Osteocyte (in vitro differentiated cells): ENCODE results near the gene PDE4DIP. TPM values are rescaled to one million over a fixed set of nuclear protein-coding genes. Genes with fewer than 3 reads are reported as not detected.
"Not testable (repeated sequence)": the region's sequence is repeated elsewhere in the genome, so short reads cannot be mapped to it uniquely, and the experiment has no call there.

Source experiments
- DNase-seq: peaks from one replicate; pipeline ENCODE4 v3.0.0; 2021; ENCODE audit warnings: mixed read lengths; ENCODE audit not compliant: unreplicated experiment; ENCODE audit errors: extremely low spot score
- H3K27ac Mint-ChIP-seq: one replicate; pipeline ENCODE4 v1.8.0; 2021; ENCODE audit warnings: mild to moderate bottlenecking, mixed read lengths; ENCODE audit not compliant: unreplicated experiment
- H3K27me3 Mint-ChIP-seq: one replicate; pipeline ENCODE4 v1.8.0; 2021; ENCODE audit warnings: mixed read lengths; ENCODE audit not compliant: unreplicated experiment
- H3K36me3 Mint-ChIP-seq: one replicate; pipeline ENCODE4 v1.8.0; 2021; ENCODE audit warnings: mixed read lengths; ENCODE audit not compliant: unreplicated experiment
- H3K4me1 Mint-ChIP-seq: one replicate; pipeline ENCODE4 v1.8.0; 2021; ENCODE audit warnings: mixed read lengths; ENCODE audit not compliant: unreplicated experiment
- H3K4me3 Mint-ChIP-seq: one replicate; pipeline ENCODE4 v1.8.0; 2021; ENCODE audit warnings: mild to moderate bottlenecking, moderate library complexity, mixed read lengths; ENCODE audit not compliant: unreplicated experiment
- H3K9me3 Mint-ChIP-seq: one replicate; pipeline ENCODE4 v1.8.0; 2021; ENCODE audit warnings: mixed read lengths; ENCODE audit not compliant: unreplicated experiment
- total RNA-seq: library from RNA; stranded (reverse); gene quantifications from 2 replicates; pipeline ENCODE4 v1.2.1, GENCODE V29; 2021

Gene PDE4DIP
- total RNA-seq, 1 donor from 2014 or later, result 79.9 TPM

DNA sequence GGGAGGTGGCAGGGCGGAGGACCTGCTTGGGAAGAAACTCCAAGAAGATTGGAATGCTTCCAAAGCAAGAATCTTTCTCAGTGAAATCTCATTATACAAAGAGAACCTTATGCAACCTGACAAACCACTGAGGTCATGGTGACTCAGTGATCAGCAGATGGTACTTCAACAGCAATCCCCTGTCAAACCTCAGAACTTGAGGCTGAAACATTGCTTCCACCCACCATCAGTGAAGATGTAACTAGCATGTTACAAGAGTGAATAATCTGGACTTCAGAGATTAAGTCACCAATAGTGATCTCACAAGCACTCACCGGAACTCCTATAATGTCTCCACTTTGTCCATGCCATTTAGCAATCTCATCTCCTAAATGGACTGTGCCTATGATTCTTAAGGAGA is 148.1 kb downstream of the PDE4DIP start:
- not testable (repeated sequence) for DNase-seq, H3K4me3 Mint-ChIP-seq, H3K36me3 Mint-ChIP-seq, H3K9me3 Mint-ChIP-seq, H3K27me3 Mint-ChIP-seq, H3K4me1 Mint-ChIP-seq, H3K27ac Mint-ChIP-seq

DNA sequence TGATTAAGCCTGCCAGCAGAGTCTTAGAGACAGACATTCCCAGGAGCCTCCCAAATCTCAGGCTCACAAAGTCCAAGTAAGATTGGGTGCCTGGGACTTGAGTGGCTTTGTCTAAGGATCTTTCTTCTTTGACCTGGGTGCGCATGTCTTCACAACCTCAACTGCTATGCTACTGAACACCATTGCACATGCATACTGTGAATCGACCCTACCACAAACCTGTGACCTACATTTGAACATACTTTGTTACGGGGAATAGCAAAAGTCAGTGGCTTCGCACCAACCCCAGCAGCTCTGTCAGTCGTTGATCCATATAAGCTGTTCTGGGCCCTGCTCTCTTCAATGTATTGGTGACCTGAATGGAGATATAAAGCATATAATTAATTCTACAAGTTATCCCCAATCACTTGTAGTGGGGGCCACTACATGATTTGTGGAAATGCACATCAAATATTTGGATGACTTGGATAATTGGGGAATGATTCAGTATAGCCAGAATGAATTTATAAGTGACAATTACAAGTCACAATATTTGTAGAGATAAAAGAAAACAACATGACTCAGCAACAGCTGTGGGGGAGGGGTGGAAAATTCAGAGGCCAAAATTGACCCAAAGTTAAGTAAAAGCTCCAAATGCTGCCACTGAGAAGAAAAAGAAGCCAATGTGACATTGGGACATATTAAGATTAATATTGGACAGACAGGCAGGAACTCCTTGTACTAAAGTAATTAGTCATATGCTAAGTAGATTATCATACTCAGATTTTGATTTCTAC is 152.4 kb downstream of the PDE4DIP start:
- not testable (repeated sequence) for H3K9me3 Mint-ChIP-seq, H3K27ac Mint-ChIP-seq, DNase-seq, H3K36me3 Mint-ChIP-seq, H3K4me1 Mint-ChIP-seq, H3K27me3 Mint-ChIP-seq, H3K4me3 Mint-ChIP-seq

- not testable (repeated sequence) for H3K4me3 Mint-ChIP-seq, H3K27me3 Mint-ChIP-seq, H3K4me1 Mint-ChIP-seq, H3K9me3 Mint-ChIP-seq, H3K27ac Mint-ChIP-seq, H3K36me3 Mint-ChIP-seq, DNase-seq
Measured at GRCh38 chr1:148997405-148997804, 153.2 kb downstream of the PDE4DIP start.

GRCh38 chr1:149002664-149003063 is 158.4 kb downstream of the PDE4DIP start:
- H3K27me3 Mint-ChIP-seq, H3K4me1 Mint-ChIP-seq, H3K36me3 Mint-ChIP-seq, H3K9me3 Mint-ChIP-seq, H3K4me3 Mint-ChIP-seq, H3K27ac Mint-ChIP-seq, DNase-seq: not testable (repeated sequence)

DNA sequence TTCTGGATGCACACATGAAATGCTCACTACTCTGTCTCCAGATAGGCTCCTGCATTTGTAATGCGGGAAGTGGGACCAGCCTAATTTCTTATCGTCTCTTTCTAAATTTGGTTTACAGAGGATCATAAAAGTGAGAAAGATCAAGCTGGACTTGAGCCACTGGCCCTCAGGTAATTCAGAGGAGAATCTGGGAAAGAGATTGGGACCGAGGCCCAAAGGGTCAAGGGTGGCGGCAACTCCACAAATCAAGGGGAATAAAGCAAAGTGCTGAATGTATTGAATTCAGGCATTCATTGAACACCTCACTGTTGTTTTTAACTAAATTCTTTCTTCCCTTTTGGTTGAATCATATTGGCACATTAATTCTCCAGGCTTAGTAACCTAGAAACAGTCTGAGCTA is 164.1 kb downstream of the PDE4DIP start:
- not testable (repeated sequence) for H3K27me3 Mint-ChIP-seq, H3K4me1 Mint-ChIP-seq, H3K4me3 Mint-ChIP-seq, DNase-seq, H3K27ac Mint-ChIP-seq, H3K9me3 Mint-ChIP-seq, H3K36me3 Mint-ChIP-seq

- not testable (repeated sequence) for H3K4me3 Mint-ChIP-seq, H3K36me3 Mint-ChIP-seq, H3K27ac Mint-ChIP-seq
Measured at GRCh38 chr1:149008769-149009168, 164.5 kb downstream of the PDE4DIP start.

DNA sequence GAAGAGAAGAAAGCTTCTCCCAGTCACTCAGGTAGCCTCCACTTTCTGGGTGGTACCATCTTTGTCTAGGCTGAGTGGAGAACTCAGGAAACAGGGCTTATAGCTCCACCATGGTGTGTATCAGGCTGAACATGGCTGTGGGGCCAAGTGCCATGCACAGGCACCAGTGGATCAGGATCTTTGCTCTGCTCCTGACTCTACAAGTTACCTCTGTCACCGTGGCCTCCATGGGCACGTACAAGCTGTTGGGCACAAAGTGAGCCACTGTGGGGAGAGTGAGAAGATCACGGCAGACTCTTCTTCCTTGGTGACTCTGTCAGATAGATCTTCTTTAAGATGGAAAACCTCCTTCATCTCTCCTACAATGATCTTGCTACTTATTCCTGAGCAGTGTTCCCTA is 165.5 kb downstream of the PDE4DIP start:
- H3K27me3 Mint-ChIP-seq, H3K4me1 Mint-ChIP-seq, H3K4me3 Mint-ChIP-seq, H3K36me3 Mint-ChIP-seq, DNase-seq, H3K9me3 Mint-ChIP-seq, H3K27ac Mint-ChIP-seq: not testable (repeated sequence)

More at GRCh38 chr1:149008769-149009168, 164.5 kb downstream of the PDE4DIP start:
- H3K4me1 Mint-ChIP-seq, H3K9me3 Mint-ChIP-seq, DNase-seq, H3K27me3 Mint-ChIP-seq: not testable (repeated sequence)

GRCh38 chr1:149012599-149012998 is 168.4 kb downstream of the PDE4DIP start:
- H3K9me3 Mint-ChIP-seq, DNase-seq, H3K4me1 Mint-ChIP-seq, H3K4me3 Mint-ChIP-seq, H3K27ac Mint-ChIP-seq, H3K27me3 Mint-ChIP-seq, H3K36me3 Mint-ChIP-seq: not testable (repeated sequence)

DNA sequence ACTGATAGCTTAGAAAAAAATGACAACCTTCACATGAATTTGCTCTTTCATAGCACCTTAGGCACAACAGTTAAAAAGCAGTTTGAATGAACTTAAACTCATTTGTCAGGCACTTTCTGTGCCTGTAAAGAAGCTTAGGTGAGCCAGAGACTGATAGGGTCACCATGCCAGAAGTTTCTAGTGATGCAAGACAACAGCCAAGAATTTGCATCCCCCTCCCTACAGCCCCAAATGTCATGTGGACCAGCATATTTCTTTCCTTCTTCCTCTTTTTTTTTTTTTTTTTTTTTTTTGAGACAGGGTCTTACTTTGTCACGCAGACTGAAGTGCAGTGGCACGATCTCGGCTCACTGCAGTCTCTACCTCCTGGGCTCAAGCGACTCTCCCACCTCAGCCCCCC is 169.3 kb downstream of the PDE4DIP start:
- H3K4me1 Mint-ChIP-seq, H3K36me3 Mint-ChIP-seq, DNase-seq, H3K9me3 Mint-ChIP-seq, H3K27me3 Mint-ChIP-seq, H3K27ac Mint-ChIP-seq, H3K4me3 Mint-ChIP-seq: not testable (repeated sequence)

- not testable (repeated sequence) for DNase-seq, H3K9me3 Mint-ChIP-seq, H3K4me1 Mint-ChIP-seq, H3K27me3 Mint-ChIP-seq, H3K27ac Mint-ChIP-seq, H3K36me3 Mint-ChIP-seq, H3K4me3 Mint-ChIP-seq
Measured at GRCh38 chr1:149015522-149015921, 171.3 kb downstream of the PDE4DIP start.

DNA sequence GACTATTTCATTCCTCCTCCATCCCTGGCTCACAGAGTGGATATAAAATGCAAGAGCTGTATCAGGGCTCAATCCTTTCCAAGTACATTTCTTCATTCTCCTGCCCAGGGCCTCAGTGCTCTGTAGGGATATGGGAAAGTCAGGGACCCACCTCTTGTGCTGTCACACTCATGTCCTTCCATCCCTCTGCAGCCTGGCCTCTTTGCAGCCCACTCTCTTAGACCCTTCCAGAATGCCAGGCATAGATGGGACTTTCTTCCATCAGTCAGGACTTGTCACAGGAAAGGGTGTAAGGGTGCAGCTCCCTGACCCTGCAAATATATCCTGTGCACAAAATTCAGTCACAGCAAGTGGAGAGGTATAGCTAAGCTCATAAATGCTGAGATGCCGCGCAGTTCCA is 172.4 kb downstream of the PDE4DIP start:
- H3K27me3 Mint-ChIP-seq, DNase-seq, H3K27ac Mint-ChIP-seq, H3K4me3 Mint-ChIP-seq, H3K36me3 Mint-ChIP-seq, H3K9me3 Mint-ChIP-seq, H3K4me1 Mint-ChIP-seq: not testable (repeated sequence)

GRCh38 chr1:149018577-149018976 is 174.3 kb downstream of the PDE4DIP start:
- not testable (repeated sequence) for H3K9me3 Mint-ChIP-seq, H3K4me3 Mint-ChIP-seq, DNase-seq, H3K4me1 Mint-ChIP-seq, H3K27ac Mint-ChIP-seq, H3K27me3 Mint-ChIP-seq, H3K36me3 Mint-ChIP-seq

DNA sequence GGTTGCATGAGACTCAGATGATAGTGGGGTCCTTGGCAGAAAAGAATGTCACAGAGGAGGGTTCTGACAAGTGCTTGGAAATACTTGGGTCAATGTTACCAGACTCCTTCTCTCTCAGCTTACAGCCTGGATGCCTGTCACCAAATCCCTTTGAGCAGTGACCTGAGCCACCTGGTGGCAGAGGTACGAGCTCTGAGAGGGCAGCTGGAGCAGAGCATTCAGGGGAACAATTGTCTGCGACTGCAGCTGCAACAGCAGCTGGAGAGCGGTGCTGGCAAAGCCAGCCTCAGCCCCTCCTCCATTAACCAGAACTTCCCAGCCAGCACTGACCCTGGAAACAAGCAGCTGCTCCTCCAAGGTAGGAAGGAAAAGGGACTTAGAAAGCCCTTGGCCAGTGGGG is 180.1 kb downstream of the PDE4DIP start:
- not testable (repeated sequence) for H3K27me3 Mint-ChIP-seq, H3K9me3 Mint-ChIP-seq, H3K27ac Mint-ChIP-seq, DNase-seq, H3K4me1 Mint-ChIP-seq, H3K36me3 Mint-ChIP-seq, H3K4me3 Mint-ChIP-seq
